NCI-H1048 (cell line): ENCODE measurements around the gene MAGEA10.
"Not testable (repeated sequence)": the region's sequence is repeated elsewhere in the genome, so short reads cannot be mapped to it uniquely, and the experiment has no call there.

Source experiments
- DNase-seq: peaks from one replicate; lab custom pipeline; 2025; lab: John Stamatoyannopoulos, UW

MAGEA10 gene

DNA sequence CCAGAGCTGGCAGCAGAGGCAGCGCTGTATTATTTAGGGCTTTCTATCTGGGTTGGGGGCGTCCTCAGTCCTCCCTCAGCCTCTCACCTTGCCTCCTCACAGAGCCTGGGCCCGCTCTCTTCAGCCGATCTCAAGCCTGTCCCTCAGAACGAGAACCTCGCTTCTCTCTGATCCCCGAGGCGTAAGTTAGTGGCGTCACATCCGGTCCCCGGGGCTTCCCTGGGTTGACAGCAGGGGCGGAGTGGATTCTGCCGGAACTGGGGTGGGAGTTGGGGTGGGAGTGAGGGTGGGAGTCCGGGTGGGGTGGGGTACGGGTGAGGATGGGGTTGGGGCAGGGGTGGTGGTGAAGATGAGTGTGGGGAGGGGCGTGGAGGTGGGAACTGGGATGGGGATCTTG lies at the start of gene MAGEA10:
MAGEA10 (minus strand) TSS at position 190 of the 397 bp plus-strand sequence. CDS start 2,957 bp downstream, outside the sequence.
- DNase-seq: no peak

DNA sequence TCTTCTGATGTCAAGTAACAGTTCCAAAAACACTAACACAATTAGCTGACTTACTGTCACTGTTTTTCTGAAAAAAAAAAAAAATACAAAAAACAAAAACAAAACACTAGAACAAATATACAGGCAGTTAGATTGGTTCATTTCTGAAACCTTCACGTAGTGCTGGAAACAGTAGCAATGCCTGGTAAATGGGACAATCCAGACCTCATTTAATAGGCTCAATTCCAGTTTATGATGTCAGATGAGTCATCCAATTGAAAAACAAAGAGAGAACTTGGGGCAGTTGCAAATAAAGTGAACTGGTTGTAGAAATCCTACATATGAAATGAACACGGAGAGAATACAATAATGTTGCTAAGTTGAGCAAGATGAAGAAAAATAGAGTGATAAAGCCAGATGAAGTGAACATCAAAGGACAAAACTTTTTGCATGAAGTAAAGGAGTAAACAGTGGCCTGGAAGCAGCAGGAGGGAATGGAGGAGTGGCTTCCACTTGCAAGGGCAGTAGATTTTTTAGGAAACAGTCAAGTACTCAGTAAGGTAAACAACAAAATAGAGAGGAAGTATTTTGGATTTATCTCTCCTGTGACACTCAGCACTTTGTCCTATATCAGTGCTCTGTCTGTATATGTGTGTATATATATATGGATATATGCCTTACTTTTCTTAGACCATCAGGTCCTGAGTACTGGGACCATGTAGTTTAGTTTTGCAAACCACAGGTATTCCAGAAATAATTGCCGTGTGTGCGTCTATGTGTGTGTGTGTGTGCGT lies 39.3 kb upstream of the MAGEA10 start:
- DNase-seq: no peak

DNA sequence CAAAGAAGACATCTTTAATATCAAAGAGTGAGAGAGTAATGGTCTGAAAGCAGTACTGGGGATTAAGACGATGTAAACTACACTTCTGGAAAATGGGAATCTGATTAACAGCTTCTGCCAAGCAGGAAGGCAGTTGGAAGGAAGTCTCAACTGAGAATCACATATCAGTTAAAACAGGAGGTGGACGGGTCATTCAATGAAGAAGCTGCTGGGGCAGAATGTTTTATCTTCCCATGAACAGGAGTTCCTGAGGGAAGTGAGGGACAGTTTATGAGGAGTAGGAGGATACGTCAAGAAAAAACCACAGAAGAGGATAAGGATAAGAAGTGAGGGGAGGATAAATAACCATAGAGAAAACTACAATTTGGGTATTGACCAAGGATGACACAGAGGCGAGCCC lies 38.7 kb upstream of the MAGEA10 start:
- DNase-seq: no peak

DNA sequence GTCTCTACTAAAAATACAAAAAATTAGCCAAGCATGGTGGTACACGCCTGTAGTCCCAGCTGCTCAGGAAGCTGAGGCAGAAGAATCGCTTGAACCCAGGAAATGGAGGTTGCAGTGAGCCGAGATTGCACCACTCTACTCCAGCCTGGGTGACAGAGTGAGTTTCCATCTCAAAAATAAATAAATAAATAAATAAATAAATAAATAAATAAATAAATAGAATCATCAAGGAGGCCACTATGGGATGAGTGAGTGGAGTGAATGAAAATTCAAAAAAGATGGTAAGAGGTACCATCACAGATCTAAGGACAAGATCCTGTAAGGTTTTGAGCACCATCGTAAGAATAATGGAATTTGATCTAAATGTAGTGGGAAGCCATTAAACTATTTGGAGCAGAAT lies 37.5 kb upstream of the MAGEA10 start:
- not testable (repeated sequence) for DNase-seq

DNA sequence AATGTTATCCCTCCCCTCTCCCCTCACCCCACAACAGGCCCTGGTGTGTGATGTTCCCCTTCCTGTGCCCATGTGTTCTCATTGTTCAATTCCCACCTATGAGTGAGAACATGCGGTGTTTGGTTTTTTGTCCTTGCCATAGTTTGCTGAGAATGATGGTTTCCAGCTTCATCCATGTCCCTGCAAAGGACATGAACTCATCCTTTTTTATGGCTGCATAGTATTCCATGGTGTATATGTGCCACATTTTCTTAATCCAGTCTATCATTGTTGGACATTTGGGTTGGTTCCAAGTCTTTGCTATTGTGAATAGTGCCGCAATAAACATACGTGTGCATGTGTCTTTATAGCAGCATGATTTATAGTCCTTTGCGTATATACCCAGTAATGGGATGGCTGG lies 35.5 kb upstream of the MAGEA10 start:
- not testable (repeated sequence) for DNase-seq

DNA sequence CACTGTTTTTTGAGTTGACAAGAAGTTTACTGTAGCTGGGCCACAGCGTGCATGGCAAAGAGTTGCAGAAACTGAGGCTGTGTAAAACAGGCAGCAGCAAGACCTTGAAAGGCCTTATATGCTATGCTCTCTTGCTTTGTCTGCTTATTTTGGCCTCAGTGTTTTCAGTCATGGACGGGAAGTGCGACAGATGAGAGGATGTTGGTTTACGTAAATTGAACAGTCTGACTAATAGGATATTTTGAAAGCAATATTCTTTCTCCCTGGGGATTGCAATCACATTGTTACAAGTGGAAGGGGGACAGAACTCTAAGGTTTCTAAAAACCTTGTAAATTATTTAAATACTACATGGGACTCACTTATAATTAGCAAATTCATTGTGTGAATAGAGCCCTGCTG lies 32.2 kb upstream of the MAGEA10 start:
- no peak for DNase-seq

DNA sequence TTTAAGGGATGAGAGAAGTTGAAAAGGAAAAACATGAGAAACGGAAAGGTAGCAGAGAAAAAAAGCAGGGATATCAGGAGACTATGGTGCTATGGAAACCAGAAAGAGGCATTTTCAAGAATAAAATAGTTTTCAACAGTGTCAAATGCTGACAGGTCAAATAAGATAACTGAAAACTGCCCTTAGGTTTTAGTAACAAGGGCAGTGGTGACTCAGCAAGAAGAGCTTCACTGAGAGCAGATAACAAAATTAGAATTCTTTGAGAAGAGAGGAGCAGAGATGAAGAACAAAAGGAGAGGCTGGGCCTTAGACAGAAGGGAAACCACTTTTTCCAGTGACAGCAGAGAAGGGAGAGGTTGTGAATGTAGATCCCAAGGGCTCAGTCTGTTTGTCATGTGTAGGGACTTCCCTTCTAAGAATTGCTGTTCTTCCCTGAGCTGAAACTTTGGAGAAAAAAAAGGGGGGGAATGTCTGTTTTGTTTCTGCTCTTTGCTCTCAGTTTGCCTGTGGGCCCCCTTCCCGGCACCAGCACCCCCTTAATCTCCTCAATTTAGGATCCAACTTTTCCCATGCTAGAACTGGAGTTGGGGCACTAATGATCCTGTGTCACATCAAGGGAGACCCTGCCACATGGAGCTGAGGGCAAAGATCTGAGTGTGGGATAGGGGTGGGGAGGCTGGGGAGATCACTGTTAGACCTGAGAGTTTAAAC lies 26.8 kb upstream of the MAGEA10 start:
- DNase-seq: no peak

DNA sequence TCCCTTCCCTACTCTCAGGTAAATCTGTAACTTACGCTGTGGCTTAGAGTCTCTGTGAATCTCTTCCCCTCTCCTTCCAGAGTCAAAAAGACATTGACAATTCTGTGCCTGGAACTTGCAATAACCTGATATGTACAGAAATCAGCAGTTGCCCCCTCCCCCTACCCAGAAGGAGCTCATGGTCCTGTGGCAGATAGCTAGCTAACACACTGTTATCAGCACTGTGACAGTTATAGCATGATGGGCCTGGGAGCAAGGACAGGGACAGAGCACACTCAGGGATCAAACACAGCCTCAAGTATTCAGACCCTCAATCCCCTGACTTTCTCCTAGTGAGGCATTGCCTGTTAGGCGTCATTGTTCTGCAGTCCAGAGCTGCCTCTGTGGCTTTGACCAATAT lies 18.7 kb upstream of the MAGEA10 start:
- DNase-seq: no peak

DNA sequence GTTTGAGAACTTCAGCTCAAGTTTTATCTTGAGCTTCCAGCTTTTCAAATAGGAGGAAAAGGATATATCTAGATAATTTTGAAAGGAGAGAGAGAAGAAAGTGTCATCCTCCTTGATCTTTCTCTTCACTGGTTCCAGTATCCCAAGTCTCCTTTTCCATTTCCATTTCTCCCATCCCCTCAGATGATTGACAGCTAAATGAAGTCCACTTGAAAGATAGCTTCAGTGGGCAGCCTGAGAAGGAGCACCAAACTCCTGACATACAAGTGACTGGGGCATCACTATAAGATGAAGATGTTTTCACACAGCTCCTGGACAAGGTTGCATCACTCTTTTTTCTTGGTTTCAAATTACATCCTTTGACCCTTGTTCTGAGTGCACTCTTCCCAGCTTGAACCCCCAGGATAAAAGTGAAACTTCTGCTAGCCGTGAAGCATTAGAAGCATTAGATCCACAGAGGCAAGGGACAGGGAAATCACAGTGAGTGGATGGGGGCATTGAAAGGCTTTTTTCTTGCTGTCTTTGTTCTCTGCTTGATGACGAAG lies 17.5 kb upstream of the MAGEA10 start:
- no peak for DNase-seq

DNA sequence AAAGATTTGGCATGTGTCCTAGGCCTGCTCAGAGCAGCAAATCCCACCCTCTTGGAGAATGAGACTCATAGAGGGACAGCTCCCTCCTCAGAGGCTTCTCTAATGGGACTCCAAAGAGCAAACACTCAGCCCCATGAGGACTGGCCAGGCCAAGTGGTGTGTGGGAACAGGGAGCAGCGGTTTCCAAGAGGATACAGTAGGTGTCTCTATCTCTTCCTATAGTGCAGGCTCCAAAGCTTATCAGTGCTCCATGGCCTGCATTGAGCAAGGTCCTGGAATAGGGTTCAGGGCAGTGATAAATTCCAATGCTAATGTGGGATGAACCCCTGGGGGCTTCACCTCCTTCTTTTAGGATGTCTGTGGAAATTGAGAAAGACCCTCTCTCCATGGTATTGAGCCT lies 15.7 kb upstream of the MAGEA10 start:
- DNase-seq: no peak

DNA sequence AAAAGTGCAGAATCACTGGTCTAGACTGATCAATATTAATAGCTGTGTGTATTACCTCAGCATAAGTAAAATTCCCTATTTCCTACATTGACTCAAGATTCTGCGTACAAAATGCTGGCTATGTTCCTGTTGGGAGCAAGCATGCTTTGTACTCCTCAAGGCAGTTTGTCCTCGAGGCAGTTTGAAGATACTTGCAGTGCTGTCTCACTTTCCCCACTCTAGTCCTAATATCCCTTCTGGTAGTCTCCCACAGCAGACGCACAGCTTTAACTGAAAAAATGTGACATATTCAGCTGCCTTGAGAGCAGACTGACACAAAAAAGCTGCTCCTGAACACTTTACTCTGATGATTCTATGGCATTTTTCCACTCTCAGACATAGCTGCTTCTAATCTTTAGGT lies 12.9 kb upstream of the MAGEA10 start:
- no peak for DNase-seq

DNA sequence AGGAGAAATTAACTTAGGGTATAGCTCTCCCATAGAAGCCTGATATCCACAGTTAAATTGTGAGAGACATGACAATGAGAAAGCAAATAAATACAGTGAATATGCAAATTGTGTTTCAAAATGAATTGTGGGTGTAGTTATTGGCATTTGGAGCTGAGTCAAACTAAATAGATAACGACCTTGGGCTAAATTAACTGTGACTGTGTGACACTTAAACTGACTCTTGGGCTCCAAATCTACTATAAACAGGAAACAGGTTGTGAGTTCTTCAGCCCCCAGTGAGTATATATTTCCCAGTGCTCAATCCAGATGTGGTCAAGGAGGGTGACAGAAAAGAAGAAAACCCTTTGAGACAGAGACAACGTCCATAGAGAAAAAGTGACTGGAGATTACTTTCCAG lies 11.3 kb upstream of the MAGEA10 start:
- no peak for DNase-seq

DNA sequence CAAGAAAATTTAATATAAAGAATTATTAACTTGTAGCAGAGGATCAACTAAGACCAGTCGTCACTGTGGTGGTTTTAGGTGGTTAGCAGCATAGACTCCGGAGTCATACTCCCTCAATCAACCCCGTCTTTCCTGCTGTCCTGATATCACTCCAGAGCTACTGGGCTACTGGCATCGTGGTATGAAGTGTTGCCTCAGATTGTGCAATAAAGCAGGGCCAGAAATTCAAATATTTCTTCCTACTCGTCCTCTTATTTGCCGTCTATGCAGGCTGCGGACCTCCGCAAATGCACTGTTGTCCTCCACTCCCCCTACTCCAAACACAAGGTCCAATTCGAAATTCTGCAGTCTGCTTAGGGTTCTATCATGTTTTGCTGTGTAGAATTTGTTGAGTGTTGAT lies 1.2 kb upstream of the MAGEA10 start:
- DNase-seq: no peak

DNA sequence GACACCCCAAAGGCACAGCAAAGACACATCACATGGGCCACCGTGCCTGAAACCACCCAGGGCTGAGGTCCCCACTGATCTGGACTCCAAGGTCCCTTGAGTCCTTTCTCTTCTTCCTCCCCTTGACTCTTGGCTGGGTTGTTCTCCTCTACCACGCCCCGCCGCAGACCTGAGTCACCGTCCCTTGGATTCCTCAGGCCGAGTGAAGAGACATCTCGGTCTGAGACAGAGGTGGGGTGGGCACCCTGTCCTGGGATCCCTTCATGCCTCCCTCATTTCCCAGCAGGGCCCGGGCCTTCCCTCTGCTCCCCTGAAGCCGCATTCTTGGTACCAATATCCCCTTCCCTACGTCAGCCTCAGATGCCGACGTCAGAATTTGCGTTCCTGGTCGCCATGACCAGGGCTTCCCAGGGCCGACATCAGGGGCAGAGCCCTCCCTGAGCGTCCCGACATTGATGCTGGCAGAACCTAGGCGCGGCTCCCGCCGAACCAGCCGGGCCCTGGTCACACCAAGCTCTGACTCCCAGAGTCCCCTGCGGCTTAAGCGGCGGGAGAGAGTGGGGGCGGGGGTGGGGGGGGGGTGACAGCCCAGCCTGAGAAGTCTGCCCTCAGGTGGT lies 498 bp downstream of the MAGEA10 start:
- no peak for DNase-seq

DNA sequence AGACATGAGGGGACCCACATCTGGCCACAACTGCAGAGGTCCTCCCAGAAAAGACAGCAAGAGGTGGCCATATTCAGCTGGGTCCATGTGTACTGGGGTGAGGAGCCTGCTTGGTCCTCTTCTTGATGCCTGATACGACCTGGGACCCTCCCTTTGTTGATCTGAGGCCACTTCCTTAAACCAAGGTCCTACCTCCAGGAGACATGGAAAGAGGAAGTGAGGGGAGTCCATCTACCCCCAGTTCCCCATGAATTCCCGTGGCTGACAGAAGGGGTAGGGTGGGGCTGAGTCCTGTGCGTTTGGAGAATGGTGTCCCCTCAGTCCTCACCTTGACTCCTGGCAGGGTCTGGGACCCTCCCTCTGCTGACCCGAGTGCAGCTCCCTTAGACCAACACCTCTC lies 2.1 kb downstream of the MAGEA10 start:
- DNase-seq: no peak

DNA sequence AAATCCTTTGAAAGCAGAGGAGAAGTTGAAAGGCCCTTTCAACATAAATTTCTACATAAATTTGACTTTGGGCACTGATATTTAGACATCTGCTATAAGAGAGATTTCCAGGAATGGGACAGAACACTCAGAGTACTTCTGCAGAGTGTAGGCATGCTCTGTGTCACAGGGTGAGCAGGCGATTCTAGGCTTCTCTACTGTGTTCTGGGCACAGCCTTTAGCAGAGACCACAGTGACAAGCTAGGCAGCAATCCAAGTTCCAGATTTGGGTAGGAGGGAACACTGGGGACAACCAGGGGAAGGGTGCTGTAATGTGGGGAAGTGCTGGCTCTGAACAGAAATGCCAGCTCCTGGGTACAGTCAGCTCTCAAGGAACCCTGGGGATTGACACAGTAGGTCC lies 6.9 kb downstream of the MAGEA10 start:
- no peak for DNase-seq

DNA sequence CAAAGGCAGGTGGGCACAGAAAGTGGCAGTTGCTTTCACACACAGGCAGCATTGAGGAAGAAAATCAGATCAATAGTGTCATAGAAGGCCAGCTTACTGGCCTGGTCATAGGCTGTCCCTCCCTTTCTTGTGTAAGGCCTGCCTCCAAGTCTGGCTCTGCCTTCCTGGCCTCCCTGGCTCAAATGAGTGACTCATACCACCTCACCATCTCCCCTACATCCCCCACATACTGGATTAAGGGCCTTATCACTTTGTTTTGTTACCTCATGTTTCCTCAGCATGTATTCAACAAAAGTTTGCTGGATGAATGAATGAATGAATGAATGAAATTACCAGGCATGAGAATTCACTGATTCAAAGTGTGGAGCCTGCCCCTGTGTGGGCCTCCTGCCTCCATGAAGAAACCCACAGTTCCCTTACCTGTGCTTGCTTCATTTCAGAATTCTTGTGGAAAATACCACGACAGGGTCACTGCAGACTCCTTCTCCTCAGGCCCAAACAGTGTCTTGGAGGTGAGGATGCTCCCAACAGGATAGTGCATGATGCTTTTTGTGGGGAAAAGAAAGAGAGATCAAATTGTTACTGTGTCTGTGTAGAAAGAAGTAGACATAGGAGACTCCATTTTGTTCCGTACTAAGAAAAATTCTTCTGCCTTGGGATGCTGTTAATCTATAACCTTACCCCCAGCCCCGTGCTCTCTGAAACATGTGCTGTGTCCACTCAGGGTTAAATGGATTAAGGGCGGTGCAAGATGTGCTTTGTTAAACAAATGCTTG lies 9.1 kb downstream of the MAGEA10 start:
- DNase-seq: not testable (repeated sequence)

DNA sequence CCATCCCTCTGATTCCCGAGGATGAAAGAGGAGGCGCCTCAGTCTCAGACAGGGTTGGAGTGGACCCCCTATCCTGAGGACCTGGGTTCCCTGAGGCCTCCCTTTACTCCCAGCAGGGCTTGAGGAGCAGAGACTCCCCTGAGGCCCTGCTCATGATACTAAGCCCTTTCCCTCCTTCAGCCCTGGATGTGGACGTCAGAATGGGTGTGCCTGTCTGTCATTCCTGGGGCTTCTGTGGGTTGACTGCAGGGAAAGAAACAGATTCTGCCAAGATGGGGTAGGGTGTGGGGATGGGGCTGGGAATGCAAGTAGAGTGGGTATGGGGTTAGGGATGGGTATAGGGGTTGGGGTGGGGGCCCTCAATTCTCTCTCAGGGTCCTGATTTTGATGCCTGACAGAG lies 21.1 kb downstream of the MAGEA10 start:
- DNase-seq: no peak

DNA sequence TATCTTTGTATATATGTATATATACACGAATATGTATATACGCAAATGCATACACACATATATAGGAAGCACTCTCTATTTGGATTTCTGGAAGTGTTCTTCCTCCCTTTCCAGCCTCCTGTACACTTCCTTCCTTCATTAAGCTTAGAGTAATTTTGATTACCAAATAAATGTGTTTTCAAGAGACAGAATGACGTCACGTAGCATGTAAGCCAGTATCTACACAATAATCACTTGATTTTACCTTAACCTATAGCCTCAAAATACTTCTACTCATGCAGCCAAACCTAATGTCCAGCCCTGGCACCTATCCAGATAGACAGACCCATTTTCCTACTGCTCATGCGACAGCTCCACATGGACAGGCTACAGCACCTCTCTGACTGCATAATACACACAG lies 29.9 kb downstream of the MAGEA10 start:
- no peak for DNase-seq

DNA sequence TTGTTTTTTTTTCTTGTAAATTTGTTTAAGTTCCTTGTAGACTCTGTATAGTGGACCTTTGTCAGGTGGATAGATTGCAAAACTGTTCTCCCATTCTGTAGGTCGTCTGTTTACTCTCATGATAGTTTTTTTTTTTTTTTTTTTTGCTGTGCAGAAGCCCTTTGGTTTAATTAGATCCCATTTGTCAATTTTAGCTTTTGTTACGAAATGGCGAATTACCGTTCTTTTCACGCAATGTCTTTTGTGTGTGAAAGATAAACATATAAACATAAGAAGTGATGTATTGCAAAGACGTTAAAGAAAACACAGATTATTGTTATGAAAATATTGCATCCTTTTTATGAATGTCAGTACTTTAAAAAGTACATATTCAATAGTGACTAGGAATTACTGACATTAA lies 34.5 kb downstream of the MAGEA10 start:
- no peak for DNase-seq

DNA sequence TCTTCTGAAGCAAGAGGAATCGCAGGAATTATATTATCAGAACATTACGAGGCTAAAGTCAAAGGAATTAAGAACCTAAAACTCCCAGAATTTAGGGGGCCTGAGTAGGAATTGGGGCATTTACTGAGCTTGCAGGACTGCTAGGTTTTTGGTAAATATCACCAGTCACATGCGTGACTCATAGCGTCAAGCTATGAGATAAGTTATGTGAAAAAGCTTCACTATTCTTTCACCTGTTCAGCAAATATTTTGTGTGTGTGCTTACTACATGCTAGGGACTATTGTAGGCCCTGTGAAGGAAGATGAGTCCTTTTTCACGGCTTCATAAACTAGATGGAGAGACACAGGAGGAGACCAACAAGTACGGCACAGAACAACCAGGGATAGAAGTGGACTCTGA lies 52.2 kb downstream of the MAGEA10 start:
- DNase-seq: no peak
